C4-2B (cell line): ENCODE data around the gene ITGA2B.

Experiments used
- ZFX ChIP-seq: fragments of 450-650 bp; IDR thresholded peaks from 2 replicates; pipeline ENCODE4 v1.6.1; 2017
- TF ChIP-seq, protein P1 (sequence below): fragments of 450-650 bp; conservative IDR thresholded peaks from 2 replicates; pipeline ENCODE4 v1.5.1; 2017; ENCODE audit warnings: mild to moderate bottlenecking

DNA sequence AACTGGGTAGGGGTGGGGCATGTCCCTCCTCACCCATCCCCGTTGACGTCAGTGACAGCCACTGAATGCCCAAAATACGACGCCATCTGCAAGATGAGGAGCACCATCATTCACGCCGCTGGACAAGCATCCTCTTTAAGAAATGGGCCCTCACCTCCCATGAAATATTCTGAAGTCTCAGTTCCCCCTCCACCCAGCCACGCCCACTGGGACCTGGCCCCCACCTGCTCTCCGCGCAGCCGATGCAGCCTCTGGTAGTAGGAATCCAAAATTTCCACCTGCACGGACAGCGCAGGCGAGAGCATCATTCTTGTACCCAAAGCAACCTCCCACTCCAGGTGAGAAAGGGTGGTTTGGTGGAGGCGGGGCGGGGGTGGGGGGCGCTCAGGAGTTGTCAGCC is 5.6 kb downstream of the ITGA2B start:
- TF ChIP-seq, protein P1, sequence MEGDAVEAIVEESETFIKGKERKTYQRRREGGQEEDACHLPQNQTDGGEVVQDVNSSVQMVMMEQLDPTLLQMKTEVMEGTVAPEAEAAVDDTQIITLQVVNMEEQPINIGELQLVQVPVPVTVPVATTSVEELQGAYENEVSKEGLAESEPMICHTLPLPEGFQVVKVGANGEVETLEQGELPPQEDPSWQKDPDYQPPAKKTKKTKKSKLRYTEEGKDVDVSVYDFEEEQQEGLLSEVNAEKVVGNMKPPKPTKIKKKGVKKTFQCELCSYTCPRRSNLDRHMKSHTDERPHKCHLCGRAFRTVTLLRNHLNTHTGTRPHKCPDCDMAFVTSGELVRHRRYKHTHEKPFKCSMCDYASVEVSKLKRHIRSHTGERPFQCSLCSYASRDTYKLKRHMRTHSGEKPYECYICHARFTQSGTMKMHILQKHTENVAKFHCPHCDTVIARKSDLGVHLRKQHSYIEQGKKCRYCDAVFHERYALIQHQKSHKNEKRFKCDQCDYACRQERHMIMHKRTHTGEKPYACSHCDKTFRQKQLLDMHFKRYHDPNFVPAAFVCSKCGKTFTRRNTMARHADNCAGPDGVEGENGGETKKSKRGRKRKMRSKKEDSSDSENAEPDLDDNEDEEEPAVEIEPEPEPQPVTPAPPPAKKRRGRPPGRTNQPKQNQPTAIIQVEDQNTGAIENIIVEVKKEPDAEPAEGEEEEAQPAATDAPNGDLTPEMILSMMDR = no peak
- TF ChIP-seq ZFX = no peak
